HCT116 (cell line): ENCODE data around the gene PIK3CA. TPM values are rescaled to one million over a fixed set of nuclear protein-coding genes. Genes with fewer than 3 reads are reported as not detected.

Source experiments
- ATAC-seq: fragments of 200-7000 bp; cut with Tn5 transposase; 2 replicates; pipeline ENCODE4 v1.9.1; 2020; ENCODE audit warnings: mild to moderate bottlenecking, moderate library complexity
- BruUV-seq: library from RNA; stranded (reverse); fragments of 400-500 nt; replicated peaks from 2 replicates; lab custom pipeline; 2021; lab: Mats Ljungman, UMichigan
- CTCF ChIA-PET: fragments of 300-600 bp; sonication (Branson Sonifier 250); formaldehyde crosslinking; loops from one replicate; lab custom pipeline; 2021; ENCODE audit warnings: antibody characterized with exemption; lab: Charles Lee
- POLR2A ChIA-PET: fragments of 300-600, 350-600 bp; sonication (Branson Sonifier 250); formaldehyde crosslinking; loops from one replicate; lab custom pipeline; 2021; ENCODE audit warnings: antibody characterized with exemption; lab: Charles Lee
- RAD21 ChIA-PET, 2 experiments: fragments of 300-600 bp; sonication (Branson Sonifier 250); formaldehyde crosslinking; loops; one replicate each; lab custom pipeline; 2023; ENCODE audit warnings: low total read pairs in 2 of 2; ENCODE audit not compliant: uncharacterized antibody in 2 of 2, unreplicated experiment in 2 of 2, low non-redundant PET in 1 of 2; lab: Charles Lee
- DNase-seq: peaks from one replicate; pipeline ENCODE4 v3.0.0-alpha.2; 2010; ENCODE audit warnings: low read depth, low spot score
- H2AFZ ChIP-seq: fragments of 200-600 bp; shearing (Covaris generic), sonication (generic); 2 replicates; pipeline ENCODE4 v1.6.1; 2017; ENCODE audit warnings: low read depth, mixed run types, mixed read lengths, antibody characterized with exemption, low read length; ENCODE audit not compliant: poor library complexity, severe bottlenecking
- H3K27ac ChIP-seq: 2 replicates; pipeline ENCODE4 v1.5.1; 2012; ENCODE audit warnings: low read depth, low read length
- H3K27me3 ChIP-seq: fragments of 200-600 bp; sonication (generic); 2 replicates; pipeline ENCODE4 v1.6.1; 2016; ENCODE audit warnings: mixed run types, low read length, mixed read lengths; ENCODE audit not compliant: insufficient read depth
- H3K36me3 ChIP-seq, 2 experiments: fragments of 200-500 bp in 1 of 2; fragments of 200-600 bp in 1 of 2; sonication (Bioruptor generic) in 1 of 2; sonication (generic) in 1 of 2; 2 replicates each; pipeline versions ENCODE4 v1.5.1 to v1.6.1; 2014 to 2016; ENCODE audit warnings: low read length in 2 of 2, inconsistent platforms in 1 of 2, mixed read lengths in 1 of 2, mixed run types in 1 of 2; ENCODE audit not compliant: insufficient read depth in 2 of 2, control insufficient read depth in 1 of 2
- H3K4me1 ChIP-seq, 2 experiments: fragments of 200-600 bp in 1 of 2; sonication (generic) in 1 of 2; 2 replicates each; pipeline versions ENCODE4 v1.5.1 to v1.6.1; 2012 to 2017; ENCODE audit warnings: low read length in 2 of 2, inconsistent platforms in 1 of 2, mild to moderate bottlenecking in 1 of 2, mixed read lengths in 1 of 2, mixed run types in 1 of 2, moderate library complexity in 1 of 2; ENCODE audit not compliant: insufficient read depth in 2 of 2, control insufficient read depth in 1 of 2
- H3K4me2 ChIP-seq: fragments of 200-600 bp; sonication (generic); 2 replicates; pipeline ENCODE4 v1.6.1; 2017; ENCODE audit warnings: mixed run types, low read length, mixed read lengths
- H3K4me3 ChIP-seq, 2 experiments: fragments of 200-600 bp in 1 of 2; sonication (generic) in 1 of 2; replicated peaks in 1 of 2; 2 replicates each; pipeline ENCODE4 v1.5.1; 2011 to 2016; ENCODE audit warnings: low read length in 2 of 2, control low read depth in 1 of 2, low read depth in 1 of 2, mild to moderate bottlenecking in 1 of 2, mixed read lengths in 1 of 2, mixed run types in 1 of 2
- H3K79me2 ChIP-seq: fragments of 200-600 bp; sonication (generic); 2 replicates; pipeline ENCODE4 v1.6.1; 2017; ENCODE audit warnings: mild to moderate bottlenecking, mixed run types, low read length, moderate library complexity, mixed read lengths; ENCODE audit not compliant: insufficient read depth
- H3K9ac ChIP-seq: fragments of 200-600 bp; sonication (generic); 2 replicates; pipeline ENCODE4 v1.6.1; 2016; ENCODE audit warnings: low read length, mixed read lengths
- H3K9me2 ChIP-seq: fragments of 200-600 bp; sonication (generic), shearing (Covaris generic); 2 replicates; pipeline ENCODE4 v1.6.1; 2017; ENCODE audit warnings: mixed run types, mild to moderate bottlenecking, moderate library complexity; ENCODE audit not compliant: insufficient read depth
- H3K9me3 ChIP-seq, 2 experiments: fragments of 200-500 bp in 1 of 2; fragments of 200-600 bp in 1 of 2; sonication (Bioruptor generic) in 1 of 2; sonication (generic) in 1 of 2; 2 replicates each; pipeline ENCODE4 v1.6.1; 2014 to 2017; ENCODE audit warnings: low read length in 2 of 2, mixed read lengths in 2 of 2, inconsistent platforms in 1 of 2, low read depth in 1 of 2, mild to moderate bottlenecking in 1 of 2, mixed run types in 1 of 2, moderate library complexity in 1 of 2; ENCODE audit not compliant: control insufficient read depth in 1 of 2, insufficient read depth in 1 of 2
- H4K20me1 ChIP-seq: fragments of 200-600 bp; sonication (generic), shearing (Covaris generic); 2 replicates; pipeline ENCODE4 v1.6.1; 2017; ENCODE audit warnings: mixed run types, mild to moderate bottlenecking, moderate library complexity; ENCODE audit not compliant: insufficient read depth
- ATF3 ChIP-seq: IDR thresholded peaks from 2 replicates; pipeline ENCODE4 v1.6.1; 2012
- CBX3 ChIP-seq: IDR thresholded peaks from 2 replicates; pipeline ENCODE4 v1.6.1; 2012; ENCODE audit warnings: low read depth
- CEBPB ChIP-seq: IDR thresholded peaks from 2 replicates; pipeline ENCODE4 v1.6.1; 2012; ENCODE audit warnings: low read depth
- CTCF ChIP-seq, 3 experiments: fragments of 200-600 bp in 1 of 3; sonication (generic) in 1 of 3; IDR thresholded peaks in 2 of 3; conservative IDR thresholded peaks in 1 of 3; 2 replicates each; pipeline ENCODE4 v1.5.1; 2012 to 2017; ENCODE audit warnings: low read depth in 2 of 3, low read length in 2 of 3, antibody characterized with exemption in 1 of 3, borderline replicate concordance in 1 of 3, control low read depth in 1 of 3, mild to moderate bottlenecking in 1 of 3, mixed read lengths in 1 of 3, mixed run types in 1 of 3, moderate library complexity in 1 of 3; ENCODE audit not compliant: insufficient read depth in 1 of 3
- EZH2phosphoT487 ChIP-seq: fragments of 200-600 bp; IDR thresholded peaks from 2 replicates; pipeline ENCODE4 v1.6.1; 2018; ENCODE audit warnings: antibody characterized with exemption, borderline replicate concordance
- MAX ChIP-seq: IDR thresholded peaks from 2 replicates; pipeline ENCODE4 v1.6.1; 2012
- POLR2A ChIP-seq: IDR thresholded peaks from 2 replicates; pipeline ENCODE4 v1.7.0; 2011; ENCODE audit warnings: borderline replicate concordance; ENCODE audit not compliant: insufficient read depth, insufficient read length; ENCODE audit errors: extremely low read depth
- RAD21 ChIP-seq: IDR thresholded peaks from 2 replicates; pipeline ENCODE4 v1.6.1; 2012; ENCODE audit warnings: low read depth, mild to moderate bottlenecking
- REST ChIP-seq: IDR thresholded peaks from 2 replicates; pipeline ENCODE4 v1.6.1; 2012; ENCODE audit warnings: low read depth
- SIN3A ChIP-seq: IDR thresholded peaks from 2 replicates; pipeline ENCODE4 v1.6.1; 2012; ENCODE audit warnings: low read depth
- TCF7L2 ChIP-seq: IDR thresholded peaks from 2 replicates; pipeline ENCODE4 v1.7.0; 2011; ENCODE audit warnings: borderline replicate concordance, inconsistent platforms; ENCODE audit not compliant: insufficient read depth, insufficient read length; ENCODE audit errors: extremely low read depth
- ZBTB33 ChIP-seq: IDR thresholded peaks from 2 replicates; pipeline ENCODE4 v1.6.1; 2011; ENCODE audit warnings: mild to moderate bottlenecking, low read length, moderate library complexity; ENCODE audit not compliant: insufficient replicate concordance; ENCODE audit errors: extremely low read depth
- intact Hi-C: fragments of 100-400 bp; cut with micrococcal nuclease; formaldehyde crosslinking; loops from 2 replicates; pipeline ENCODE4 v1.10.0; 2022
- total RNA-seq: library from RNA; stranded (reverse); gene quantifications from one replicate; pipeline ENCODE4 v1.2.1, GENCODE V29; 2021; ENCODE audit not compliant: unreplicated experiment

PIK3CA gene
- total RNA-seq, 1 experiment from 2014 or later = 17.9 TPM

- no peak overlapping the region for H3K27ac ChIP-seq
- RAD21 ChIA-PET = no interaction called here
- intact Hi-C loops = no loop called here
Observed at GRCh38 chr3:179269152-179269707, 121.1 kb downstream of the PIK3CA start.

More at GRCh38 chr3:179269152-179269707, 121.1 kb downstream of the PIK3CA start:
- Histone ChIP-seq H3K36me3 (no peaks in the 10 kb centered on the region), H4K20me1 (no peaks in the 10 kb centered on the region), H3K4me1 (no peaks in the 10 kb centered on the region), H3K4me2 (no peak overlapping the region), H3K27me3 (no peaks in the 10 kb centered on the region), H3K9ac (no peak overlapping the region), H3K9me2 (no peaks in the 10 kb centered on the region), H3K79me2 (no peaks in the 10 kb centered on the region), H2AFZ (no peak overlapping the region), H3K4me3 (no peak overlapping the region), H3K9me3 (no peaks in the 10 kb centered on the region)
- ChIA-PET POLR2A (no interaction called here), CTCF (no interaction called here)
- no peak for TF ChIP-seq CBX3
- no peak for TF ChIP-seq EZH2phosphoT487
- TF ChIP-seq MAX = no peak
- no peak for TF ChIP-seq TCF7L2
- TF ChIP-seq ZBTB33 = no peak
- TF ChIP-seq ATF3 = no peak
- no peak for TF ChIP-seq POLR2A
- TF ChIP-seq CTCF (IDR thresholded peaks at IDR 0.05 in 2 of 3, conservative IDR thresholded peaks at IDR 0.05 in 1 of 3; ENCODE audit: borderline replicate concordance in 1 of 3, insufficient read depth in 1 of 3, low read depth in 2 of 3, low read length in 2 of 3) = no peak
- TF ChIP-seq RAD21 = no peak
- no peak for TF ChIP-seq SIN3A
- TF ChIP-seq CEBPB = no peak
- TF ChIP-seq REST = no peak
- no peak for DNase-seq
- BruUV-seq = no TSS peak
- no peak for ATAC-seq
